GM12872 (cell line): ENCODE data around the gene FAM184B.

Experiments used
- CTCF ChIP-seq: IDR thresholded peaks from 3 replicates; pipeline ENCODE4 v1.5.1; 2011; ENCODE audit warnings: low read depth, mild to moderate bottlenecking, low read length, moderate library complexity; ENCODE audit not compliant: insufficient read depth

The FAM184B gene

GRCh38 chr4:17715511-17715910, 65.9 kb downstream of the FAM184B start:
- TF ChIP-seq CTCF = no peak

- no peak for TF ChIP-seq CTCF
Observed at GRCh38 chr4:17713779-17714178, 67.6 kb downstream of the FAM184B start.

- TF ChIP-seq CTCF = no peak
Observed at GRCh38 chr4:17712166-17712565, 69.3 kb downstream of the FAM184B start.

- no peak for TF ChIP-seq CTCF
Observed at GRCh38 chr4:17709763-17710068, 71.7 kb downstream of the FAM184B start.

- no peak for TF ChIP-seq CTCF
Observed at GRCh38 chr4:17708992-17709762, 72.2 kb downstream of the FAM184B start.

- TF ChIP-seq CTCF = no peak
Observed at GRCh38 chr4:17707671-17708070, 73.8 kb downstream of the FAM184B start.

- TF ChIP-seq CTCF = no peak
Observed at GRCh38 chr4:17705107-17705506, 76.3 kb downstream of the FAM184B start.
